ENCODE measurements around the gene CDH4.

The CDH4 gene

GRCh38 chr20:61599061-61599531, 347.0 kb downstream of the CDH4 start:
- Histone ChIP-seq H3K27ac (ENCODE audit: low read depth, low read length) (no peak overlapping the region), H3K9ac (ENCODE audit: low read length in 5 of 5) (no peak overlapping the region), H3K4me3 (ENCODE audit: low read depth in 1 of 5, low read length in 5 of 5) (no peak overlapping the region), H3K27me3 (ENCODE audit: control insufficient read depth in 5 of 5, insufficient read depth in 4 of 5, low read length in 5 of 5) (peaks cover 0 to 14% (median 7%) of the 10 kb centered on the region in 5 donors), H3K36me3 (ENCODE audit: control insufficient read depth in 5 of 5, insufficient read depth in 5 of 5, low read length in 5 of 5) (no peaks in the 10 kb centered on the region), H3K9me3 (ENCODE audit: control insufficient read depth in 5 of 5, low read length in 5 of 5) (peaks cover 0 to 40% (median 30%) of the 10 kb centered on the region in 5 donors), H3K4me1 (ENCODE audit: control insufficient read depth in 5 of 5, insufficient read depth in 5 of 5, low read length in 5 of 5) (no peaks in the 10 kb centered on the region)

DNA sequence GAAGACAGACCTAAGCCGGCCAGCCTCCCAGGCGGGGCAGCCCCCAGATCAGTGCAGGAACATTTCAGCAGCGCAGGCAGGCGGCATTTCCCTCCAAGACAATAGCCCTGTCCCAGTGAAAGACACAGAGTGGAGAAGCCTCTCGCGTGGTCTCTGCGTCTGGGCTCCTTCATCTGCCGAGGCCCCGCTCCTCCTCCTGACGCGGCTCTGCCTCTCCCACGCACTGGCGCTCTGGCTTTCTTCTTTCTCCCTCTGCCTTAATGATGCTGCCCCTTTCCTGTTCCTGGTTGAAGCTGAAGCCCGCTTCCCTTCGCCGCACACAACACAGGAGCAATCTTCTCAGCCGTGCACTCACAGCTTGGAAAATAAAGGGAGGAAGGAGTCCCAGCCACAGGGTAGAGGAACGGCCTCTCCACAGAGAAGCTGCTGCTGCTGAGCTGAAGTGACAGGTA, 347.5 kb downstream of the CDH4 start:
- no peaks in the 10 kb centered on the region for H3K4me1 ChIP-seq (ENCODE audit: control insufficient read depth in 5 of 5, insufficient read depth in 5 of 5, low read length in 5 of 5)
- peaks cover 0 to 14% (median 7%) of the 10 kb centered on the region in 5 donors for H3K27me3 ChIP-seq (ENCODE audit: control insufficient read depth in 5 of 5, insufficient read depth in 4 of 5, low read length in 5 of 5)
- no peaks in the 10 kb centered on the region for H3K36me3 ChIP-seq (ENCODE audit: control insufficient read depth in 5 of 5, insufficient read depth in 5 of 5, low read length in 5 of 5)
- H3K27ac ChIP-seq (ENCODE audit: low read depth, low read length) = no peak overlapping the region
- H3K9me3 ChIP-seq (ENCODE audit: control insufficient read depth in 5 of 5, low read length in 5 of 5) = peaks cover 0 to 39% (median 33%) of the 10 kb centered on the region in 5 donors
- H3K4me3 ChIP-seq (ENCODE audit: low read depth in 1 of 5, low read length in 5 of 5) = no peak overlapping the region
- H3K9ac ChIP-seq (ENCODE audit: low read length in 5 of 5) = no peak overlapping the region

- Histone ChIP-seq H3K9ac (ENCODE audit: low read length in 5 of 5) (no peak overlapping the region), H3K36me3 (ENCODE audit: control insufficient read depth in 5 of 5, insufficient read depth in 5 of 5, low read length in 5 of 5) (no peaks in the 10 kb centered on the region), H3K4me3 (ENCODE audit: low read depth in 1 of 5, low read length in 5 of 5) (no peak overlapping the region), H3K27ac (ENCODE audit: low read depth, low read length) (no peak overlapping the region), H3K9me3 (ENCODE audit: control insufficient read depth in 5 of 5, low read length in 5 of 5) (peaks cover 0 to 38% (median 35%) of the 10 kb centered on the region in 5 donors), H3K4me1 (ENCODE audit: control insufficient read depth in 5 of 5, insufficient read depth in 5 of 5, low read length in 5 of 5) (no peaks in the 10 kb centered on the region), H3K27me3 (ENCODE audit: control insufficient read depth in 5 of 5, insufficient read depth in 4 of 5, low read length in 5 of 5) (peaks cover 0 to 14% (median 7%) of the 10 kb centered on the region in 5 donors)
Measured at GRCh38 chr20:61600016-61600415, 348.0 kb downstream of the CDH4 start.

DNA sequence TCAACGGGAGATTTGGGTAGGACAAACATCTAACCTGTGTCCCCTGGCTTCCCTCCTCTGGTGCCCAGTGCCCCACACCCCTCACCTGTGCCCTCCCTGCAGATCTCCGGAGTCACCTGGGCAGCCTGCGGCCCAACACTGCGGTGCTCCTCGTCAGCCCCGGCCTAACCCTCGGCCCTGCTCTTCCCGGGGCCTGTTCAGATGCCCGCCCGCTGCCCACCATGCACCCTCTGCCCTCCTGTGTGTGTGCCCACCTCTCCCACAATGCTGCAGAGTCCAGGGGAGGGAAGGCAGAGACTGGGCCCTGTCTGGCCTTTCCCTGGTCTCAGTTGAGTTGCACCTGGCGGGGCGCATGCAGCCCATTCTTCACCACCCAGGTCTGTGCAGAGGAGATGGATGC, 349.3 kb downstream of the CDH4 start:
- Histone ChIP-seq H3K4me1 (ENCODE audit: control insufficient read depth in 5 of 5, insufficient read depth in 5 of 5, low read length in 5 of 5) (no peaks in the 10 kb centered on the region), H3K36me3 (ENCODE audit: control insufficient read depth in 5 of 5, insufficient read depth in 5 of 5, low read length in 5 of 5) (no peaks in the 10 kb centered on the region), H3K27ac (ENCODE audit: low read depth, low read length) (no peak overlapping the region), H3K9ac (ENCODE audit: low read length in 5 of 5) (no peak overlapping the region), H3K9me3 (ENCODE audit: control insufficient read depth in 5 of 5, low read length in 5 of 5) (peaks cover 0 to 30% (median 25%) of the 10 kb centered on the region in 5 donors), H3K27me3 (ENCODE audit: control insufficient read depth in 5 of 5, insufficient read depth in 4 of 5, low read length in 5 of 5) (peaks cover 0 to 16% (median 7%) of the 10 kb centered on the region in 5 donors), H3K4me3 (ENCODE audit: low read depth in 1 of 5, low read length in 5 of 5) (no peak overlapping the region)

- Histone ChIP-seq H3K4me1 (ENCODE audit: control insufficient read depth in 5 of 5, insufficient read depth in 5 of 5, low read length in 5 of 5) (no peaks in the 10 kb centered on the region), H3K9me3 (ENCODE audit: control insufficient read depth in 5 of 5, low read length in 5 of 5) (peaks cover 0 to 26% (median 20%) of the 10 kb centered on the region in 5 donors)
Measured at GRCh38 chr20:61601853-61602252, 349.8 kb downstream of the CDH4 start.

GRCh38 chr20:61603715-61604114, 351.7 kb downstream of the CDH4 start:
- H3K9ac ChIP-seq (ENCODE audit: low read length in 5 of 5) = no peak overlapping the region
- H3K9me3 ChIP-seq (ENCODE audit: control insufficient read depth in 5 of 5, low read length in 5 of 5) = peaks cover 0 to 22% (median 14%) of the 10 kb centered on the region in 5 donors
- peaks cover 0 to 17% (median 11%) of the 10 kb centered on the region in 5 donors for H3K27me3 ChIP-seq (ENCODE audit: control insufficient read depth in 5 of 5, insufficient read depth in 4 of 5, low read length in 5 of 5)
- no peak overlapping the region for H3K4me3 ChIP-seq (ENCODE audit: low read depth in 1 of 5, low read length in 5 of 5)
- H3K4me1 ChIP-seq (ENCODE audit: control insufficient read depth in 5 of 5, insufficient read depth in 5 of 5, low read length in 5 of 5) = no peaks in the 10 kb centered on the region
- H3K27ac ChIP-seq (ENCODE audit: low read depth, low read length) = no peak overlapping the region
- no peaks in the 10 kb centered on the region for H3K36me3 ChIP-seq (ENCODE audit: control insufficient read depth in 5 of 5, insufficient read depth in 5 of 5, low read length in 5 of 5)

More at GRCh38 chr20:61601853-61602252, 349.8 kb downstream of the CDH4 start:
- no peak overlapping the region for H3K4me3 ChIP-seq (ENCODE audit: low read depth in 1 of 5, low read length in 5 of 5)
- no peaks in the 10 kb centered on the region for H3K36me3 ChIP-seq (ENCODE audit: control insufficient read depth in 5 of 5, insufficient read depth in 5 of 5, low read length in 5 of 5)
- H3K27me3 ChIP-seq (ENCODE audit: control insufficient read depth in 5 of 5, insufficient read depth in 4 of 5, low read length in 5 of 5) = peaks cover 0 to 16% (median 7%) of the 10 kb centered on the region in 5 donors
- no peak overlapping the region for H3K9ac ChIP-seq (ENCODE audit: low read length in 5 of 5)
- H3K27ac ChIP-seq (ENCODE audit: low read depth, low read length) = no peak overlapping the region

- Histone ChIP-seq H3K27ac (ENCODE audit: low read depth, low read length) (no peak overlapping the region), H3K9ac (ENCODE audit: low read length in 5 of 5) (no peak overlapping the region), H3K36me3 (ENCODE audit: control insufficient read depth in 5 of 5, insufficient read depth in 5 of 5, low read length in 5 of 5) (no peaks in the 10 kb centered on the region), H3K9me3 (ENCODE audit: control insufficient read depth in 5 of 5, low read length in 5 of 5) (peaks cover 0 to 22% (median 14%) of the 10 kb centered on the region in 5 donors), H3K4me3 (ENCODE audit: low read depth in 1 of 5, low read length in 5 of 5) (no peak overlapping the region), H3K27me3 (ENCODE audit: control insufficient read depth in 5 of 5, insufficient read depth in 4 of 5, low read length in 5 of 5) (peaks cover 0 to 14% (median 6%) of the 10 kb centered on the region in 5 donors), H3K4me1 (ENCODE audit: control insufficient read depth in 5 of 5, insufficient read depth in 5 of 5, low read length in 5 of 5) (no peaks in the 10 kb centered on the region)
Measured at GRCh38 chr20:61604549-61604948, 352.5 kb downstream of the CDH4 start.

- no peak overlapping the region for H3K4me3 ChIP-seq (ENCODE audit: low read depth in 1 of 5, low read length in 5 of 5)
- H3K4me1 ChIP-seq (ENCODE audit: control insufficient read depth in 5 of 5, insufficient read depth in 5 of 5, low read length in 5 of 5) = no peaks in the 10 kb centered on the region
Measured at GRCh38 chr20:61605283-61605682, 353.2 kb downstream of the CDH4 start.

DNA sequence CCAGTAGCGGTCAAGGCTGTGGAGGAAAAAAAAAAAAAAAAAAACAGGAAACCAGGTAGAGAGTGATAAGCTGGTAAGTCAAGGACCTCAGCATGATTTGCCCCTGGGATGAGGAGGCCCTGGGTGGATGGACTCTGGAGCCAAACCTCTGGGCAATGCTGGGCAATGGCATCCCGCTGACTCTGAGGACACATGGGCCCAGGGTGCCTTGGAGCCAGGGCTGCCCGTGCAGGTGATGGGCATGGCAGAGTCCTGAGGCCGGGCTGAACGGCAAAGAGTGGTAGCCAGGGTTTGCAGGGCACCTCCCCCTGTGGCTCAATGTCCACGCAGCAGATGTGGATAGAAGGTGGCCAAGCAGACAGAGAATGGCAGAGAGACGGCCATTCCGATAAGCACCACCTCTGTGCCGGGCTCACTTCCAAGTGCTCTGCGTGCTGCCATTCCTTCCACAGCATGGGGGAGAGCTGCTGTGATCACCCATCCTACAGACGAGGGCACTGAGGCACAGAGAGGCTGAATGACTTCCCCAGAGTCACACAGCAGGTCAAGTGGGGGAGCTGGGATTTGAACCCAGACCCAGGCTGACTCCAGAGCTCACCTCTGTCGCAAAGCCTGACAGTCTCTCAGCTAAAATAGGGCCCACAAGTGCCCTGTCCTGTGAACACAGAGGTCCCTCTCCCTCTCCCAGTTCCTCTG, 353.9 kb downstream of the CDH4 start:
- H3K27me3 ChIP-seq (ENCODE audit: control insufficient read depth in 5 of 5, insufficient read depth in 4 of 5, low read length in 5 of 5) = peaks cover 0 to 12% (median 6%) of the 10 kb centered on the region in 5 donors
- H3K4me3 ChIP-seq (ENCODE audit: low read depth in 1 of 5, low read length in 5 of 5) = no peak overlapping the region
- H3K27ac ChIP-seq (ENCODE audit: low read depth, low read length) = no peak overlapping the region
- H3K9me3 ChIP-seq (ENCODE audit: control insufficient read depth in 5 of 5, low read length in 5 of 5) = peaks cover 0 to 22% (median 14%) of the 10 kb centered on the region in 5 donors
- H3K36me3 ChIP-seq (ENCODE audit: control insufficient read depth in 5 of 5, insufficient read depth in 5 of 5, low read length in 5 of 5) = no peaks in the 10 kb centered on the region
- no peak overlapping the region for H3K9ac ChIP-seq (ENCODE audit: low read length in 5 of 5)
- no peaks in the 10 kb centered on the region for H3K4me1 ChIP-seq (ENCODE audit: control insufficient read depth in 5 of 5, insufficient read depth in 5 of 5, low read length in 5 of 5)

More at GRCh38 chr20:61605283-61605682, 353.2 kb downstream of the CDH4 start:
- Histone ChIP-seq H3K36me3 (ENCODE audit: control insufficient read depth in 5 of 5, insufficient read depth in 5 of 5, low read length in 5 of 5) (no peaks in the 10 kb centered on the region), H3K9me3 (ENCODE audit: control insufficient read depth in 5 of 5, low read length in 5 of 5) (peaks cover 0 to 22% (median 14%) of the 10 kb centered on the region in 5 donors), H3K9ac (ENCODE audit: low read length in 5 of 5) (no peak overlapping the region), H3K27me3 (ENCODE audit: control insufficient read depth in 5 of 5, insufficient read depth in 4 of 5, low read length in 5 of 5) (peaks cover 0 to 12% (median 6%) of the 10 kb centered on the region in 5 donors), H3K27ac (ENCODE audit: low read depth, low read length) (no peak overlapping the region)

All from subcutaneous abdominal adipose tissue (tissue), 5 donors.